ENCODE measurements around the gene QPRT.

DNA sequence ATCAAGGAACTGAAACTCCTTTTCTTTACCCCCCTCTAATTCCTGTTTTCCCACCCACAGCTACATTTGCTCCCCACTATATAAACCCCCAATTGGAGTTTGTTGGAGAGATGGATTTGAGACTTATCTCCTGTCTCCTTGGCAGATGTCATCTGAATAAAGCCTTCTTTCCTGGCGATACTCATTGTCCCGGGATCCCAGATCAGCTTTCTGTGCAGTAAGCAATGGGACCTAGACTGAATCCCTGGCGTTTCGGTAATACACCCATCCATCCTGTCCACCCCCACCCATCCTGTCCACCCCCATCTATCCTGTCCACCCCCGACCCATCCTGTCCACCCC lies 22.2 kb downstream of the QPRT start:
- TF ChIP-seq POLR2A (IDR thresholded peaks at IDR 0.05; ENCODE audit: low read depth, low read length) (no peak), TAF1 (IDR thresholded peaks at IDR 0.05; ENCODE audit: borderline replicate concordance, low read depth, low read length) (no peak), POLR2AphosphoS5 (IDR thresholded peaks at IDR 0.05; ENCODE audit: low read depth, low read length) (no peak)
